A549 (cell line): ENCODE results near the gene ADTRP. TPM values are rescaled to one million over a fixed set of nuclear protein-coding genes. Genes with fewer than 3 reads are reported as not detected.

Experiments
- ATAC-seq, 2 experiments: fragments of 200-7000 bp in 1 of 2; fragments of >200 bp in 1 of 2; cut with Nextera tagmentation in 1 of 2; cut with Tn5 transposase in 1 of 2; 3 replicates each; pipeline versions ENCODE4 v1.8.0 to v1.9.1; 2018 to 2020; ENCODE audit warnings: mild to moderate bottlenecking in 1 of 2, moderate library complexity in 1 of 2
- CTCF ChIA-PET: fragments of 300-600 bp; sonication (Branson Sonifier 250); formaldehyde crosslinking; extraction: SDS; loops from one replicate; lab custom pipeline; 2021; ENCODE audit warnings: antibody characterized with exemption, inconsistent platforms; lab: Yijun Ruan, JAX
- POLR2A ChIA-PET: fragments of 350-600 bp; formaldehyde crosslinking; extraction: SDS; loops from one replicate; lab custom pipeline; 2021; ENCODE audit warnings: antibody characterized with exemption, inconsistent platforms; lab: Yijun Ruan, JAX
- DNase-seq, 2 experiments: peaks; one replicate each; pipeline versions ENCODE4 v3.0.0 to v3.0.0-alpha.2; 2011 to 2016; ENCODE audit warnings: low read depth in 1 of 2, low spot score in 1 of 2
- FAIRE-seq: peaks from 2 replicates; lab custom pipeline; 2011; peaks lifted over from hg19 to GRCh38; lab: Jason Lieb, UNC
- H3K27ac ChIP-seq, 2 experiments: fragments of >200 bp; sonication (Bioruptor Twin); formaldehyde crosslinking; 3 replicates each; pipeline ENCODE4 v1.5.1; 2016 to 2017
- H3K4me1 ChIP-seq: fragments of >200 bp; sonication (Bioruptor Twin); formaldehyde crosslinking; 3 replicates; pipeline ENCODE4 v1.6.1; 2016
- H3K4me2 ChIP-seq: fragments of >200 bp; sonication (Bioruptor Twin); formaldehyde crosslinking; 3 replicates; pipeline ENCODE4 v1.6.1; 2016
- H3K4me3 ChIP-seq: fragments of >200 bp; sonication (Bioruptor Twin); formaldehyde crosslinking; 3 replicates; pipeline ENCODE4 v1.5.1; 2016
- H3K9me3 ChIP-seq: fragments of >200 bp; sonication (Bioruptor Twin); formaldehyde crosslinking; 3 replicates; pipeline ENCODE4 v1.6.1; 2016
- ATOH8 ChIP-seq: fragments of 250-450 bp; sonication (Bioruptor Pico); IDR thresholded peaks from 2 replicates; pipeline ENCODE4 v1.5.0; 2020; ENCODE audit warnings: low read depth, mild to moderate bottlenecking, moderate library complexity
- BCL3 ChIP-seq: fragments of >200 bp; sonication (Bioruptor Twin); formaldehyde crosslinking; IDR thresholded peaks from 3 replicates; pipeline ENCODE4 v1.6.1; 2016
- CHD2 ChIP-seq: fragments of 150-350 bp; IDR thresholded peaks from 2 replicates; pipeline ENCODE4 v1.6.1; 2014; ENCODE audit warnings: low read length; ENCODE audit not compliant: partially characterized antibody
- EHF ChIP-seq: fragments of 250-450 bp; sonication (Bioruptor Pico); IDR thresholded peaks from 2 replicates; pipeline ENCODE4 v1.5.0; 2020; ENCODE audit warnings: mild to moderate bottlenecking
- EHMT2 ChIP-seq: fragments of 200-600 bp; sonication (generic); IDR thresholded peaks from 2 replicates; pipeline ENCODE4 v1.6.1; 2016; ENCODE audit warnings: antibody characterized with exemption, low read depth, mild to moderate bottlenecking, moderate library complexity
- EP300 ChIP-seq, 2 experiments: fragments of >200 bp; sonication (Bioruptor Twin); formaldehyde crosslinking; IDR thresholded peaks; 2 replicates in 1 of 2; 3 replicates in 1 of 2; pipeline ENCODE4 v1.6.1; 2016 to 2017
- ESRRA ChIP-seq: fragments of 150-350 bp; IDR thresholded peaks from 2 replicates; pipeline ENCODE4 v1.6.1; 2014; ENCODE audit warnings: mild to moderate bottlenecking, low read length, borderline replicate concordance
- FOSB ChIP-seq: fragments of 250-450 bp; sonication (Bioruptor Pico); IDR thresholded peaks from 2 replicates; pipeline ENCODE4 v1.5.0; 2020; ENCODE audit warnings: mild to moderate bottlenecking, moderate library complexity
- HEYL ChIP-seq: fragments of 250-450 bp; sonication (Bioruptor Pico); IDR thresholded peaks from 2 replicates; pipeline ENCODE4 v1.8.0; 2021; ENCODE audit warnings: mild to moderate bottlenecking, moderate library complexity
- HOXB13 ChIP-seq: fragments of 250-450 bp; sonication (Bioruptor Pico); IDR thresholded peaks from 2 replicates; pipeline ENCODE4 v1.5.0; 2020; ENCODE audit warnings: low read depth, mild to moderate bottlenecking, moderate library complexity
- MAFK ChIP-seq: fragments of 450-650 bp; IDR thresholded peaks from 2 replicates; pipeline ENCODE4 v1.6.1; 2014; ENCODE audit not compliant: partially characterized antibody
- NFE2L2 ChIP-seq: fragments of 150-350 bp; conservative IDR thresholded peaks from 2 replicates; pipeline ENCODE4 v1.6.1; 2014; ENCODE audit warnings: low read length
- NPAS2 ChIP-seq: fragments of 250-450 bp; sonication (Bioruptor Pico); IDR thresholded peaks from 2 replicates; pipeline ENCODE4 v1.8.0; 2022; ENCODE audit warnings: mild to moderate bottlenecking, moderate library complexity, borderline replicate concordance
- NR3C1 ChIP-seq: fragments of >200 bp; sonication (Bioruptor Twin); formaldehyde crosslinking; IDR thresholded peaks from 3 replicates; pipeline ENCODE4 v1.6.1; 2017
- PHF8 ChIP-seq: fragments of 200-600 bp; sonication (generic); IDR thresholded peaks from 2 replicates; pipeline ENCODE4 v1.6.1; 2016; ENCODE audit warnings: low read depth, mild to moderate bottlenecking, antibody characterized with exemption, moderate library complexity, borderline replicate concordance
- POLR2AphosphoS2 ChIP-seq: conservative IDR thresholded peaks from 2 replicates; pipeline ENCODE4 v1.6.1; 2012; ENCODE audit warnings: low read length, improper control_type of control experiment, inconsistent platforms
- RARB ChIP-seq: fragments of 250-450 bp; sonication (Bioruptor Pico); IDR thresholded peaks from 2 replicates; pipeline ENCODE4 v1.8.0; 2021; ENCODE audit warnings: mild to moderate bottlenecking, moderate library complexity
- REST ChIP-seq: fragments of 200-600 bp; sonication (generic); IDR thresholded peaks from 2 replicates; pipeline ENCODE4 v1.6.1; 2016; ENCODE audit warnings: antibody characterized with exemption, mild to moderate bottlenecking, moderate library complexity
- RFX5 ChIP-seq: fragments of 450-650 bp; IDR thresholded peaks from 2 replicates; pipeline ENCODE4 v1.7.1; 2014; ENCODE audit warnings: antibody characterized with exemption, mild to moderate bottlenecking, moderate library complexity
- RNF2 ChIP-seq: fragments of 200-600 bp; sonication (generic); IDR thresholded peaks from 2 replicates; pipeline ENCODE4 v1.6.1; 2016; ENCODE audit warnings: low read depth, mild to moderate bottlenecking, antibody characterized with exemption, moderate library complexity, borderline replicate concordance
- TP53 ChIP-seq: fragments of 250-450 bp; sonication (Bioruptor Pico); IDR thresholded peaks from 2 replicates; pipeline ENCODE4 v1.5.0; 2021; ENCODE audit warnings: mild to moderate bottlenecking, moderate library complexity
- ZC3H11A ChIP-seq: fragments of 450-650 bp; IDR thresholded peaks from 2 replicates; pipeline ENCODE4 v1.6.1; 2014; ENCODE audit warnings: antibody characterized with exemption, mild to moderate bottlenecking
- ZFP36 ChIP-seq: fragments of 450-650 bp; IDR thresholded peaks from 2 replicates; pipeline ENCODE4 v1.6.1; 2014; ENCODE audit warnings: borderline replicate concordance; ENCODE audit not compliant: partially characterized antibody
- ZNF302 ChIP-seq: fragments of 250-450 bp; sonication (Bioruptor Pico); IDR thresholded peaks from 2 replicates; pipeline ENCODE4 v1.9.0; 2021; ENCODE audit warnings: inconsistent platforms, mild to moderate bottlenecking, moderate library complexity
- ZSCAN20 ChIP-seq: fragments of 250-450 bp; sonication (Bioruptor Pico); IDR thresholded peaks from 2 replicates; pipeline ENCODE4 v1.8.0; 2022; ENCODE audit warnings: mild to moderate bottlenecking, moderate library complexity
- WGBS: methylation state at CpG from one replicate; pipeline ENCODE4 v1.1.6; 2017; ENCODE audit errors: missing lambda C conversion rate; 5-methylcytosine and 5-hydroxymethylcytosine counted together
- polyA plus RNA-seq, 4 experiments: library from polyadenylated mRNA; depleted of rRNA in 3 of 4; stranded (reverse); fragments of >200 nt; fragmentation: RNase III in 1 of 4; extraction: RNeasy Plus Mini Kit Qiagen cat#74134 plus additional on column Dnase treatment in 1 of 4; gene quantifications; 2 replicates in 3 of 4; 3 replicates in 1 of 4; pipeline ENCODE4 v1.2.3, GENCODE V29; 2011 to 2017
- TF ChIP-seq, protein P1 (sequence below): IDR thresholded peaks from 2 replicates; pipeline ENCODE4 v1.6.1; 2012
- TF ChIP-seq, protein P2 (sequence below): IDR thresholded peaks from 2 replicates; pipeline ENCODE4 v1.6.1; 2012

The ADTRP gene
- polyA plus RNA-seq, 2 of the 4 experiments (the other 2 are of a cell fraction) = 0.57 to 0.59 TPM

DNA sequence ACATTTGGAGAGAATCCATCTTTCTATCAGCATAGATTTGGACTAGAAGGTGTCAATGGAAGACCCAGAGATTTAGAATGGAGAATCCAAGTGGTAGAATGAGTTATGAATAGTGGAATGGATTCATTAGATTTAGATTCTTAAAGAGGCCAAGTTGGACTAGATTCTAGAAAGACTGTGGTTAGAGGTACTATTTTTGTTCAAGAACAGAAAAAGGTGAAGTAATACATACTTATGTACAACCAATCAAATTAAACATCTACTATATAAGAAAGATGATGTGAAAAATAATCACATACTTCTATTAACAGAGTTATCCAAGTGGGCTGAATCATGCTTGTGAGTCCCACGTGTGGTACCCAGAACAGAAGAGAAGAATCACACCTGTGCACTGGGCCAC lies 33.8 kb upstream of the ADTRP start (continued):
- TF ChIP-seq ZNF302 (CRISPR knock-in tag) (no peak), ESRRA (no peak), NFE2L2 (no peak), FOSB (no peak)
- TF ChIP-seq, protein P1, sequence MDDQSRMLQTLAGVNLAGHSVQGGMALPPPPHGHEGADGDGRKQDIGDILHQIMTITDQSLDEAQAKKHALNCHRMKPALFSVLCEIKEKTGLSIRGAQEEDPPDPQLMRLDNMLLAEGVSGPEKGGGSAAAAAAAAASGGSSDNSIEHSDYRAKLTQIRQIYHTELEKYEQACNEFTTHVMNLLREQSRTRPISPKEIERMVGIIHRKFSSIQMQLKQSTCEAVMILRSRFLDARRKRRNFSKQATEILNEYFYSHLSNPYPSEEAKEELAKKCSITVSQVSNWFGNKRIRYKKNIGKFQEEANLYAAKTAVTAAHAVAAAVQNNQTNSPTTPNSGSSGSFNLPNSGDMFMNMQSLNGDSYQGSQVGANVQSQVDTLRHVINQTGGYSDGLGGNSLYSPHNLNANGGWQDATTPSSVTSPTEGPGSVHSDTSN = no peak

GRCh38 chr6:11811644-11812264 lies 33.2 kb upstream of the ADTRP start:
- TF ChIP-seq ZC3H11A (no peak), PHF8 (no peak), RNF2 (no peak), ATOH8 (CRISPR knock-in tag) (no peak), EHF (CRISPR knock-in tag) (no peak), EHMT2 (no peak), HEYL (CRISPR knock-in tag) (no peak), EP300 (IDR thresholded peaks at IDR 0.05) (no peak), ZSCAN20 (CRISPR knock-in tag) (no peak), NPAS2 (CRISPR knock-in tag) (no peak), REST (no peak), CHD2 (no peak)
- no peak overlapping the region for H3K4me2 ChIP-seq
- no peaks in the 10 kb centered on the region for H3K9me3 ChIP-seq
- DNase-seq (no peak), ATAC-seq (no peak), FAIRE-seq (no peak)
- peaks cover 51% of the 10 kb centered on the region for H3K4me1 ChIP-seq
- ChIA-PET POLR2A (no interaction called here), CTCF (no interaction called here)
- WGBS = 85% methylated on average over 3 of the region's 3 CpGs
- H3K4me3 ChIP-seq = no peak overlapping the region
- H3K27ac ChIP-seq = peak overlapping the region; percentile 86 to 89; a peak in 4 of 6 replicates

- ATAC-seq (no peak), DNase-seq (no peak), FAIRE-seq (no peak)
- ChIA-PET POLR2A (interaction anchor here (1.3 to 1.7 kb wide), 2 partner anchors 40 to 202 kb away, joined by 4 to 8 read pairs; partner anchors contain the start of gene HIVEP1), CTCF (no interaction called here)
- TF ChIP-seq, protein P2, sequence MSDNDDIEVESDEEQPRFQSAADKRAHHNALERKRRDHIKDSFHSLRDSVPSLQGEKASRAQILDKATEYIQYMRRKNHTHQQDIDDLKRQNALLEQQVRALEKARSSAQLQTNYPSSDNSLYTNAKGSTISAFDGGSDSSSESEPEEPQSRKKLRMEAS = no peak
- TF ChIP-seq PHF8 = no peak
- no peak for TF ChIP-seq FOSB
- TF ChIP-seq ZNF302 (CRISPR knock-in tag) = no peak
- TF ChIP-seq HOXB13 (CRISPR knock-in tag) = no peak
- no peak for TF ChIP-seq RFX5
- TF ChIP-seq CHD2 = no peak
- no peak for TF ChIP-seq BCL3
- no peak for TF ChIP-seq NR3C1
- no peak for TF ChIP-seq MAFK
- no peak for TF ChIP-seq RARB (CRISPR knock-in tag)
- no peak for TF ChIP-seq TP53 (CRISPR knock-in tag)
- no peak for TF ChIP-seq POLR2AphosphoS2
- TF ChIP-seq RNF2 = no peak
- no peak for TF ChIP-seq ZFP36
- no peak for TF ChIP-seq EHMT2
- no peak overlapping the region for H3K4me3 ChIP-seq
- 93% methylated on average over 11 of the region's 12 CpGs for WGBS
- H3K4me1 ChIP-seq = peaks cover 48% of the 10 kb centered on the region
- no peaks in the 10 kb centered on the region for H3K9me3 ChIP-seq
- peak overlapping the region; percentile 67 for H3K4me2 ChIP-seq
- H3K27ac ChIP-seq = peak overlapping the region; percentile 86 to 89
Observed at GRCh38 chr6:11810854-11811643, 32.4 kb upstream of the ADTRP start.
